Uterus (tissue), 4 donors: ENCODE data around the gene TCF4. TPM values are rescaled to one million over a fixed set of nuclear protein-coding genes. Genes with fewer than 3 reads are reported as not detected.

ENCODE experiments used
- DNase-seq, 2 donors: peaks; one replicate each; pipeline ENCODE4 v3.0.0-alpha.2; 2019 to 2020
- H3K27ac ChIP-seq, 2 donors: fragments of 200-600 bp; sonication (generic); 1 replicate in 1 of 2; 2 replicates in 1 of 2; pipeline ENCODE4 v1.5.1; 2016 to 2018
- H3K27me3 ChIP-seq, 2 donors: fragments of 200-600 bp; sonication (generic); one replicate each; pipeline ENCODE4 v1.5.1; 2018 to 2019; ENCODE audit warnings: control low read depth in 1 of 2
- H3K36me3 ChIP-seq, 2 donors: fragments of 200-600 bp; sonication (generic); one replicate each; pipeline ENCODE4 v1.5.1; 2019; ENCODE audit warnings: control low read depth in 1 of 2
- H3K4me1 ChIP-seq, 2 donors: fragments of 200-600 bp; sonication (generic); one replicate each; pipeline ENCODE4 v1.5.1; 2018 to 2019; ENCODE audit warnings: control low read depth in 1 of 2
- H3K4me3 ChIP-seq, 2 donors: fragments of 200-600 bp; sonication (generic); 1 replicate in 1 of 2; 2 replicates in 1 of 2; pipeline ENCODE4 v1.5.1; 2018 to 2019; ENCODE audit warnings: mild to moderate bottlenecking in 1 of 2
- H3K9me3 ChIP-seq, 2 donors: fragments of 200-600 bp; sonication (generic); one replicate each; pipeline ENCODE4 v1.5.1; 2019; ENCODE audit warnings: control low read depth in 1 of 2
- CTCF ChIP-seq, 4 experiments: fragments of 200-600 bp in 2 of 4; fragments of 450-650 bp in 2 of 4; sonication (generic) in 2 of 4; IDR thresholded peaks; one replicate each; pipeline ENCODE4 v1.5.1; 2016 to 2019; ENCODE audit warnings: antibody characterized with exemption in 4 of 4, mild to moderate bottlenecking in 2 of 4, moderate library complexity in 1 of 4
- POLR2A ChIP-seq, 2 donors: fragments of 450-650 bp; IDR thresholded peaks; one replicate each; pipeline ENCODE4 v1.6.1; 2016; ENCODE audit warnings: antibody characterized with exemption in 2 of 2, mild to moderate bottlenecking in 1 of 2, moderate library complexity in 1 of 2
- intact Hi-C: fragments of 100-400 bp; cut with DNase I; formaldehyde crosslinking; loops from one replicate; pipeline ENCODE4 v1.15.1; 2023; ENCODE audit warnings: low total_unique reads
- total RNA-seq, 4 donors: library from RNA; depleted of rRNA in 3 of 4; stranded (reverse); fragments of >200 nt in 3 of 4; gene quantifications; one replicate each; pipeline versions ENCODE4 v1.1.0 to v1.2.4, GENCODE V29; 2014 to 2023
- donor health status: DM: yes; HTN: yes; CAD: no.

Gene TCF4
- total RNA-seq, 4 donors from 2014 or later: 123 to 514 (median 163) TPM

- Histone ChIP-seq H3K27ac (no peak overlapping the region), H3K4me3 (no peak overlapping the region), H3K9me3 (no peaks in the 10 kb centered on the region), H3K36me3 (no peaks in the 10 kb centered on the region), H3K27me3 (no peaks in the 10 kb centered on the region), H3K4me1 (no peaks in the 10 kb centered on the region)
- TF ChIP-seq CTCF (IDR thresholded peaks at IDR 0.05) (no peak), POLR2A (IDR thresholded peaks at IDR 0.05) (no peak)
- no peak for DNase-seq
- intact Hi-C loops: no loop called here
Measured at GRCh38 chr18:55488473-55488872, 99.5 kb downstream of the TCF4 start.

- Histone ChIP-seq H3K27ac (no peak overlapping the region), H3K36me3 (no peaks in the 10 kb centered on the region), H3K4me1 (no peaks in the 10 kb centered on the region), H3K4me3 (no peak overlapping the region), H3K27me3 (no peaks in the 10 kb centered on the region), H3K9me3 (no peaks in the 10 kb centered on the region)
- intact Hi-C loops: no loop called here
- TF ChIP-seq POLR2A (IDR thresholded peaks at IDR 0.05) (no peak), CTCF (IDR thresholded peaks at IDR 0.05) (no peak)
- DNase-seq: no peak
Measured at GRCh38 chr18:55487997-55488396, 100.0 kb downstream of the TCF4 start.

- no peak for TF ChIP-seq CTCF (IDR thresholded peaks at IDR 0.05)
- no peak for TF ChIP-seq POLR2A (IDR thresholded peaks at IDR 0.05)
- intact Hi-C loops: no loop called here
- H3K27me3 ChIP-seq: no peaks in the 10 kb centered on the region
Measured at GRCh38 chr18:55486936-55487335, 101.1 kb downstream of the TCF4 start.

GRCh38 chr18:55485666-55486065, 102.3 kb downstream of the TCF4 start:
- intact Hi-C loops: no loop called here
- H3K9me3 ChIP-seq: no peaks in the 10 kb centered on the region
- no peak for DNase-seq
- H3K27ac ChIP-seq: no peak overlapping the region
- H3K4me1 ChIP-seq: no peaks in the 10 kb centered on the region
- no peaks in the 10 kb centered on the region for H3K27me3 ChIP-seq
- no peaks in the 10 kb centered on the region for H3K36me3 ChIP-seq
- H3K4me3 ChIP-seq: no peak overlapping the region
- TF ChIP-seq POLR2A (IDR thresholded peaks at IDR 0.05) (no peak), CTCF (IDR thresholded peaks at IDR 0.05) (no peak)

More at GRCh38 chr18:55486936-55487335, 101.1 kb downstream of the TCF4 start:
- no peaks in the 10 kb centered on the region for H3K36me3 ChIP-seq
- no peaks in the 10 kb centered on the region for H3K9me3 ChIP-seq
- no peaks in the 10 kb centered on the region for H3K4me1 ChIP-seq
- no peak overlapping the region for H3K4me3 ChIP-seq
- H3K27ac ChIP-seq: no peak overlapping the region
- DNase-seq: no peak

GRCh38 chr18:55484773-55485172, 103.2 kb downstream of the TCF4 start:
- Histone ChIP-seq H3K27me3 (no peaks in the 10 kb centered on the region), H3K36me3 (no peaks in the 10 kb centered on the region), H3K27ac (no peak overlapping the region), H3K4me1 (no peaks in the 10 kb centered on the region), H3K4me3 (no peak overlapping the region), H3K9me3 (no peaks in the 10 kb centered on the region)
- no peak for DNase-seq
- no peak for TF ChIP-seq POLR2A (IDR thresholded peaks at IDR 0.05)
- no peak for TF ChIP-seq CTCF (IDR thresholded peaks at IDR 0.05)
- intact Hi-C loops: no loop called here
